Retinal pigment epithelial cell (primary cell): ENCODE measurements around the gene TNFAIP8L1.

ENCODE experiments used
- DNase-seq: peaks from one replicate; pipeline ENCODE4 v3.0.0-alpha.2; 2010; ENCODE audit warnings: low read depth
- H3K4me3 ChIP-seq: 2 replicates; pipeline ENCODE4 v1.5.1; 2011; ENCODE audit warnings: mild to moderate bottlenecking, low read length, control low read depth, moderate library complexity
- CTCF ChIP-seq: conservative IDR thresholded peaks from 2 replicates; pipeline ENCODE4 v1.5.1; 2011; ENCODE audit warnings: low read depth, low read length, control low read depth, inconsistent platforms

The TNFAIP8L1 gene

GRCh38 chr19:4689403-4689802 lies 50.1 kb downstream of the TNFAIP8L1 start:
- no peak for TF ChIP-seq CTCF
- no peak overlapping the region for H3K4me3 ChIP-seq
- no peak for DNase-seq

- DNase-seq, result no peak
- no peak overlapping the region for H3K4me3 ChIP-seq
- no peak for TF ChIP-seq CTCF
These were observed 51.0 kb downstream of the TNFAIP8L1 start for GRCh38 chr19:4690361-4690760.

- no peak for DNase-seq
- no peak overlapping the region for H3K4me3 ChIP-seq
- TF ChIP-seq CTCF, result no peak
These were observed 52.1 kb downstream of the TNFAIP8L1 start for GRCh38 chr19:4691373-4691772.

- TF ChIP-seq CTCF, result no peak
- H3K4me3 ChIP-seq, result no peak overlapping the region
- no peak for DNase-seq
These were observed 53.1 kb downstream of the TNFAIP8L1 start for GRCh38 chr19:4692251-4693077.

- no peak overlapping the region for H3K4me3 ChIP-seq
- no peak for DNase-seq
- no peak for TF ChIP-seq CTCF
These were observed 53.7 kb downstream of the TNFAIP8L1 start for GRCh38 chr19:4693078-4693350.

- DNase-seq, result no peak
- TF ChIP-seq CTCF, result no peak
- no peak overlapping the region for H3K4me3 ChIP-seq
These were observed 54.3 kb downstream of the TNFAIP8L1 start for GRCh38 chr19:4693471-4694121.
